Upper lobe of right lung (tissue), 1 donor: ENCODE results near the gene PTPRH. TPM values are rescaled to one million over a fixed set of nuclear protein-coding genes. Genes with fewer than 3 reads are reported as not detected.

Experiments
- ATAC-seq: fragments of 200-7000 bp; cut with Tn5 transposase; one replicate; pipeline ENCODE4 v1.9.1; 2020; ENCODE audit warnings: mild to moderate bottlenecking, moderate library complexity
- DNase-seq: peaks from one replicate; pipeline ENCODE4 v3.0.0-alpha.2; 2020
- H3K27ac ChIP-seq: fragments of 200-600 bp; one replicate; pipeline ENCODE4 v1.8.0; 2022
- H3K27me3 ChIP-seq: fragments of 200-600 bp; one replicate; pipeline ENCODE4 v1.8.0; 2022; ENCODE audit warnings: mild to moderate bottlenecking
- H3K36me3 ChIP-seq: fragments of 200-600 bp; one replicate; pipeline ENCODE4 v1.8.0; 2022
- H3K4me1 ChIP-seq: fragments of 200-600 bp; one replicate; pipeline ENCODE4 v1.8.0; 2022
- H3K4me3 ChIP-seq: fragments of 200-600 bp; one replicate; pipeline ENCODE4 v1.8.0; 2022; ENCODE audit warnings: mild to moderate bottlenecking
- H3K9me3 ChIP-seq: fragments of 200-600 bp; one replicate; pipeline ENCODE4 v1.8.0; 2022
- intact Hi-C: fragments of 100-400 bp; cut with DNase I; formaldehyde crosslinking; loops from one replicate; pipeline ENCODE4 v1.11.0; 2022
- microRNA-seq: library from miRNA; unstranded; fragments of <30 nt; microRNA quantifications from one replicate; pipeline ENCODE4 v1.2.0, GENCODE V29; 2020; ENCODE audit warnings: borderline microRNAs expressed
- total RNA-seq: library from RNA; stranded (reverse); fragmentation: NEBNext Ultra II Directional; extraction: Animal tissue kit (Norgen Biotek cat#: 25700); gene quantifications from one replicate; pipeline ENCODE4 v1.2.1, GENCODE V29; 2021
- TF ChIP-seq, protein P1 (sequence below): fragments of 200-600 bp; IDR thresholded peaks from one replicate; pipeline ENCODE4 v1.8.0; 2022; ENCODE audit warnings: antibody characterized with exemption
- donor health status: DM: no; HTN: yes; CAD: no; lungs with severe emphysema.

The PTPRH gene
- total RNA-seq, 1 donor from 2014 or later, result not detected

DNA sequence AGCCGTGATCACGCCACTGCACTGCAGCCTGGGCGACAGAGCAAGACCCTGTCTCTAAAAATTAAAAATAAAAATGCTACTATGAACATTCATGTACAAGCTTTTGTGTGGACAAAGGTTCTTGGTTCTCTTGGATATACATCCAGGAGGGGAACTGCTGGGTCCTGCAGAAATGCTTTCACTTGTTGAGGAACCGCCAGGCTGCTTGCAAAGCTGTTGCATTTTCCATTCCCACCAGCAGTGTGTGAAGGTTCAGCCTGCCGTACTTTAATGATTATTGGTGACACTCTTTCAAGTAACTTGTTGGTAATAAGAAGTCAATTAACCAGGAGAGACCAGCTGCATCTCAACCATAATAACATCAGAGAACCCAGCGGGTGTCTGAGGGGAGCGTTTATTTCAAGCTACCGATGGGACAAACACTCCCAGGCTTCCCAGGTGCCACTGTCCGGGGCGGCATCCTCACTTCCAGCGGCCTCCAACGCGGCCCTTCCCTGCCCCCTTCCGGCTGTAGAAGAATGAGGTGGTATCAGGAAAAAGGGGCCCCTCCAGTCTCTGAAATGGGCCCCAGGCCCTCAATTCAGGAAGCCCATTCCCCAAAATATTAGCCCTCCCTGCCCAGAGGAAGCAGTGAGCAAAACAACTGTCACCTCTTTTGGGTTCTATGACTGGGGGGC is 76.7 kb downstream of the PTPRH start:
- H3K4me1 ChIP-seq, result no peaks in the 10 kb centered on the region
- peak; percentile 52 for ATAC-seq
- peaks cover 26% of the 10 kb centered on the region for H3K27me3 ChIP-seq

DNA sequence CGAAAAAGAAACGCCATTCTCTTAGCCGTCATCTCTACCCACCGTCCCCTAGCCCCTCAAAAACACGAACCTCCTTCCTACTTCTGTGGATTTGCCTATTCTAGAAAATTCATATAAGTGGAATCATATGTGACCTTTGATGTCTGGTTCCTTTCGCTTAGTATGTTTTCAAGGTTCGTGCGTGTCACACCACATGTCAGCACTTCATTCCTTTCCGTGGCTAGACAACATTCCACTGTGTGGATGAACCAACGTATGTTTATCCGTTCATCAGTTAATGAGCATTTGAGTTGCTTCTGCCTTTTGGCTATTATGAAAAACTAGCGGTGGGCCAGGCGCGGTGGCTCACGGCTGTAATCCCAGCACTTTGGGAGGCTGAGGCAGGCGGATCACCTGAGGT is 77.9 kb downstream of the PTPRH start:
- ATAC-seq, result no peak
- Histone ChIP-seq H3K36me3 (no peaks in the 10 kb centered on the region), H3K9me3 (no peaks in the 10 kb centered on the region), H3K27ac (no peak overlapping the region), H3K4me3 (no peak overlapping the region), H3K27me3 (peaks cover 26% of the 10 kb centered on the region), H3K4me1 (no peaks in the 10 kb centered on the region)
- intact Hi-C loops, result no loop called here
- TF ChIP-seq, protein P1, sequence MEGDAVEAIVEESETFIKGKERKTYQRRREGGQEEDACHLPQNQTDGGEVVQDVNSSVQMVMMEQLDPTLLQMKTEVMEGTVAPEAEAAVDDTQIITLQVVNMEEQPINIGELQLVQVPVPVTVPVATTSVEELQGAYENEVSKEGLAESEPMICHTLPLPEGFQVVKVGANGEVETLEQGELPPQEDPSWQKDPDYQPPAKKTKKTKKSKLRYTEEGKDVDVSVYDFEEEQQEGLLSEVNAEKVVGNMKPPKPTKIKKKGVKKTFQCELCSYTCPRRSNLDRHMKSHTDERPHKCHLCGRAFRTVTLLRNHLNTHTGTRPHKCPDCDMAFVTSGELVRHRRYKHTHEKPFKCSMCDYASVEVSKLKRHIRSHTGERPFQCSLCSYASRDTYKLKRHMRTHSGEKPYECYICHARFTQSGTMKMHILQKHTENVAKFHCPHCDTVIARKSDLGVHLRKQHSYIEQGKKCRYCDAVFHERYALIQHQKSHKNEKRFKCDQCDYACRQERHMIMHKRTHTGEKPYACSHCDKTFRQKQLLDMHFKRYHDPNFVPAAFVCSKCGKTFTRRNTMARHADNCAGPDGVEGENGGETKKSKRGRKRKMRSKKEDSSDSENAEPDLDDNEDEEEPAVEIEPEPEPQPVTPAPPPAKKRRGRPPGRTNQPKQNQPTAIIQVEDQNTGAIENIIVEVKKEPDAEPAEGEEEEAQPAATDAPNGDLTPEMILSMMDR, result no peak
- DNase-seq, result no peak

More for the DNA sequence above, 76.7 kb downstream of the PTPRH start:
- no peak overlapping the region for H3K27ac ChIP-seq
- no peak for DNase-seq
- H3K36me3 ChIP-seq, result no peaks in the 10 kb centered on the region
- intact Hi-C loops, result no loop called here
- H3K9me3 ChIP-seq, result no peaks in the 10 kb centered on the region
- no peak overlapping the region for H3K4me3 ChIP-seq
- TF ChIP-seq, protein P1, result no peak

Small RNA genes within 50 kb of the gene (microRNA-seq; reads per million reads assigned to microRNA genes)
- gene MIR6802 (0.83 reads per million), gene MIR6803 (2.1 reads per million, percentile 11 among the genes with 10 or more reads in this experiment), gene MIR6804 (not detected)

Other genes with a start within 250 kb of the PTPRH start
- 21.4 TPM for gene NLRP2, start 243.1 kb downstream of the PTPRH start, total RNA-seq
- gene GP6, start 171.2 kb downstream of the PTPRH start, total RNA-seq, result 0.32 TPM
- 30.0 TPM for gene RDH13, start 146.4 kb downstream of the PTPRH start, total RNA-seq
- 35.6 TPM for gene EPS8L1, start 133.6 kb downstream of the PTPRH start, total RNA-seq
- gene PPP1R12C, start 91.9 kb downstream of the PTPRH start, total RNA-seq, result 120 TPM
- gene TNNT1, start 60.3 kb downstream of the PTPRH start, total RNA-seq, result 1.2 TPM
- not detected for gene TNNI3, start 51.8 kb downstream of the PTPRH start, total RNA-seq
- gene DNAAF3, start 42.9 kb downstream of the PTPRH start, total RNA-seq, result 1.5 TPM
- not detected for gene SYT5, start 29.2 kb downstream of the PTPRH start, total RNA-seq
- 4.3 TPM for gene TMEM86B, start 19.3 kb upstream of the PTPRH start, total RNA-seq
- gene PPP6R1, start 49.5 kb upstream of the PTPRH start, total RNA-seq, result 61.0 TPM
- 19.7 TPM for gene HSPBP1, start 70.6 kb upstream of the PTPRH start, total RNA-seq
- gene BRSK1, start 74.5 kb upstream of the PTPRH start, total RNA-seq, result 1.3 TPM
- 23.9 TPM for gene TMEM150B, start 115.8 kb upstream of the PTPRH start, total RNA-seq
- 11.7 TPM for gene KMT5C, start 130.4 kb upstream of the PTPRH start, total RNA-seq
- gene COX6B2, start 145.2 kb upstream of the PTPRH start, total RNA-seq, result not detected
- not detected for gene GARIN5B, start 153.8 kb upstream of the PTPRH start, total RNA-seq
- gene IL11, start 161.0 kb upstream of the PTPRH start, total RNA-seq, result 0.84 TPM
- not detected for gene TMEM190, start 167.3 kb upstream of the PTPRH start, total RNA-seq
- 19.8 TPM for gene TMEM238, start 174.8 kb upstream of the PTPRH start, total RNA-seq
- gene RPL28, start 176.4 kb upstream of the PTPRH start, total RNA-seq, result 1,343 TPM
- 19.5 TPM for gene UBE2S, start 198.3 kb upstream of the PTPRH start, total RNA-seq
- not detected for gene SHISA7, start 233.8 kb upstream of the PTPRH start, total RNA-seq